Endothelial cell (in vitro differentiated cells): ENCODE data around the gene OMP. TPM values are rescaled to one million over a fixed set of nuclear protein-coding genes. Genes with fewer than 3 reads are reported as not detected.
"Not testable (repeated sequence)": the region's sequence is repeated elsewhere in the genome, so short reads cannot be mapped to it uniquely, and the experiment has no call there.

Experiments used
- DNase-seq: peaks from one replicate; pipeline ENCODE4 v3.0.0; 2021; ENCODE audit warnings: low spot score
- H3K27ac Mint-ChIP-seq: one replicate; pipeline ENCODE4 v1.8.0; 2021; ENCODE audit warnings: mixed read lengths, inconsistent platforms; ENCODE audit not compliant: unreplicated experiment
- H3K27me3 Mint-ChIP-seq: one replicate; pipeline ENCODE4 v1.8.0; 2021; ENCODE audit warnings: mild to moderate bottlenecking, moderate library complexity, mixed read lengths, inconsistent platforms; ENCODE audit not compliant: unreplicated experiment
- H3K36me3 Mint-ChIP-seq: one replicate; pipeline ENCODE4 v1.8.0; 2021; ENCODE audit warnings: mild to moderate bottlenecking, low read depth, mixed read lengths, inconsistent platforms; ENCODE audit not compliant: unreplicated experiment
- H3K4me1 Mint-ChIP-seq: one replicate; pipeline ENCODE4 v1.8.0; 2021; ENCODE audit warnings: mild to moderate bottlenecking, mixed read lengths, inconsistent platforms; ENCODE audit not compliant: unreplicated experiment
- H3K4me3 Mint-ChIP-seq: one replicate; pipeline ENCODE4 v1.8.0; 2021; ENCODE audit warnings: mild to moderate bottlenecking, mixed read lengths, inconsistent platforms; ENCODE audit not compliant: unreplicated experiment
- H3K9me3 Mint-ChIP-seq: one replicate; pipeline ENCODE4 v1.8.0; 2021; ENCODE audit warnings: mixed read lengths, inconsistent platforms; ENCODE audit not compliant: unreplicated experiment
- CTCF ChIP-seq: fragments of 200-600 bp; sonication (generic); IDR thresholded peaks from one replicate; pipeline ENCODE4 v1.5.0; 2021; ENCODE audit warnings: antibody characterized with exemption; ENCODE audit not compliant: unreplicated experiment
- total RNA-seq: library from RNA; stranded (reverse); fragmentation: NEBNext Ultra II Directional; extraction: Animal tissue kit (Norgen Biotek cat#: 25700); gene quantifications from one replicate; pipeline ENCODE4 v1.2.1, GENCODE V29; 2021; ENCODE audit not compliant: unreplicated experiment

Gene OMP
- total RNA-seq, 1 donor from 2014 or later: not detected

GRCh38 chr11:77060234-77060633, 42.4 kb upstream of the OMP start:
- no peak for DNase-seq
- Mint-ChIP-seq H3K4me1 (no peaks in the 10 kb centered on the region), H3K27me3 (peaks cover 8% of the 10 kb centered on the region), H3K4me3 (no peak overlapping the region), H3K27ac (no peak overlapping the region), H3K36me3 (no peaks in the 10 kb centered on the region), H3K9me3 (no peaks in the 10 kb centered on the region)
- TF ChIP-seq CTCF: no peak

- not testable (repeated sequence) for H3K27ac Mint-ChIP-seq, H3K4me1 Mint-ChIP-seq, H3K27me3 Mint-ChIP-seq, H3K36me3 Mint-ChIP-seq, H3K9me3 Mint-ChIP-seq, DNase-seq, H3K4me3 Mint-ChIP-seq
Observed at GRCh38 chr11:77061258-77061657, 41.4 kb upstream of the OMP start.

GRCh38 chr11:77062924-77063323, 39.7 kb upstream of the OMP start:
- no peak overlapping the region for H3K4me3 Mint-ChIP-seq
- no peaks in the 10 kb centered on the region for H3K36me3 Mint-ChIP-seq
- H3K27me3 Mint-ChIP-seq: peaks cover 14% of the 10 kb centered on the region
- peaks cover 9% of the 10 kb centered on the region for H3K4me1 Mint-ChIP-seq
- no peak for DNase-seq
- H3K9me3 Mint-ChIP-seq: no peaks in the 10 kb centered on the region
- no peak overlapping the region for H3K27ac Mint-ChIP-seq
- TF ChIP-seq CTCF: no peak

GRCh38 chr11:77063407-77063806, 39.2 kb upstream of the OMP start:
- no peak overlapping the region for H3K27ac Mint-ChIP-seq
- peaks cover 13% of the 10 kb centered on the region for H3K4me1 Mint-ChIP-seq
- no peak for DNase-seq
- no peak for TF ChIP-seq CTCF
- no peaks in the 10 kb centered on the region for H3K9me3 Mint-ChIP-seq
- peaks cover 15% of the 10 kb centered on the region for H3K27me3 Mint-ChIP-seq
- H3K36me3 Mint-ChIP-seq: no peaks in the 10 kb centered on the region
- H3K4me3 Mint-ChIP-seq: no peak overlapping the region

GRCh38 chr11:77063861-77064260, 38.8 kb upstream of the OMP start:
- TF ChIP-seq CTCF: no peak
- H3K27ac Mint-ChIP-seq: no peak overlapping the region
- H3K4me1 Mint-ChIP-seq: peaks cover 14% of the 10 kb centered on the region
- no peak for DNase-seq
- H3K27me3 Mint-ChIP-seq: peaks cover 13% of the 10 kb centered on the region
- no peaks in the 10 kb centered on the region for H3K36me3 Mint-ChIP-seq
- no peak overlapping the region for H3K4me3 Mint-ChIP-seq
- no peaks in the 10 kb centered on the region for H3K9me3 Mint-ChIP-seq
